ENCODE measurements around the gene PCK2.
A peak's percentile ranks its signal among the peaks of the same experiment; 100 is the strongest.

Gene PCK2

GRCh38 chr14:24075485-24076301 lies 18.4 kb upstream of the PCK2 start:
- DNase-seq (ENCODE audit: low spot score): no peak

- DNase-seq (ENCODE audit: low spot score): no peak
Measured at GRCh38 chr14:24076302-24076601, 17.9 kb upstream of the PCK2 start.

- no peak for DNase-seq (ENCODE audit: low spot score)
Measured at GRCh38 chr14:24077086-24077485, 17.0 kb upstream of the PCK2 start.

GRCh38 chr14:24078146-24078545 lies 16.0 kb upstream of the PCK2 start:
- DNase-seq (ENCODE audit: low spot score): no peak

- DNase-seq (ENCODE audit: low spot score): no peak
Measured at GRCh38 chr14:24079491-24080141, 14.5 kb upstream of the PCK2 start.

GRCh38 chr14:24080142-24080530 lies 14.0 kb upstream of the PCK2 start:
- no peak for DNase-seq (ENCODE audit: low spot score)

- DNase-seq (ENCODE audit: low spot score): peak; percentile 76
Measured at GRCh38 chr14:24080888-24081738, 13.0 kb upstream of the PCK2 start.

- no peak for DNase-seq (ENCODE audit: low spot score)
Measured at GRCh38 chr14:24081739-24082211, 12.3 kb upstream of the PCK2 start.

- no peak for DNase-seq (ENCODE audit: low spot score)
Measured at GRCh38 chr14:24082411-24083080, 11.6 kb upstream of the PCK2 start.

- DNase-seq (ENCODE audit: low spot score): no peak
Measured at GRCh38 chr14:24083462-24083861, 10.6 kb upstream of the PCK2 start.

- no peak for DNase-seq (ENCODE audit: low spot score)
Measured at GRCh38 chr14:24084440-24084839, 9.7 kb upstream of the PCK2 start.

GRCh38 chr14:24085215-24085614 lies 8.9 kb upstream of the PCK2 start:
- DNase-seq (ENCODE audit: low spot score): no peak

- no peak for DNase-seq (ENCODE audit: low spot score)
Measured at GRCh38 chr14:24086193-24086955, 7.7 kb upstream of the PCK2 start.

GRCh38 chr14:24087004-24087403 lies 7.1 kb upstream of the PCK2 start:
- DNase-seq (ENCODE audit: low spot score): no peak

- no peak for DNase-seq (ENCODE audit: low spot score)
Measured at GRCh38 chr14:24088095-24088494, 6.0 kb upstream of the PCK2 start.

- no peak for DNase-seq (ENCODE audit: low spot score)
Measured at GRCh38 chr14:24089890-24090289, 4.2 kb upstream of the PCK2 start.

GRCh38 chr14:24092110-24092504 lies 2.0 kb upstream of the PCK2 start:
- DNase-seq (ENCODE audit: low spot score): no peak

GRCh38 chr14:24092505-24093206 lies 1.5 kb upstream of the PCK2 start:
- no peak for DNase-seq (ENCODE audit: low spot score)

- DNase-seq (ENCODE audit: low spot score): no peak
Measured at GRCh38 chr14:24093207-24093900, 757 bp upstream of the PCK2 start.

- no peak for DNase-seq (ENCODE audit: low spot score)
Measured at GRCh38 chr14:24094841-24095270, 745 bp downstream of the PCK2 start.

Data from AG20443 (cell line).